Measurements from ENCODE around the gene PLA2R1.
A peak's percentile ranks its signal among the peaks of the same experiment; 100 is the strongest.

Gene PLA2R1

GRCh38 chr2:160108646-160109045 is 46.2 kb upstream of the PLA2R1 start:
- Histone ChIP-seq H3K27ac (ENCODE audit: low read depth, low read length) (no peak overlapping the region), H2AK5ac (ENCODE audit: low read length) (no peak overlapping the region), H3K14ac (ENCODE audit: low read length) (no peak overlapping the region), H4K91ac (ENCODE audit: low read depth, low read length) (no peak overlapping the region), H4K8ac (ENCODE audit: low read depth, low read length) (no peak overlapping the region), H4K12ac (ENCODE audit: low read depth, low read length) (no peak overlapping the region), H3K36me3 (ENCODE audit: control insufficient read depth in 1 of 2, insufficient read depth in 2 of 2, low read length in 2 of 2) (peaks cover 22 to 48% of the 10 kb centered on the region in 2 experiments), H3K4me1 (ENCODE audit: control insufficient read depth in 1 of 2, insufficient read depth in 2 of 2, low read length in 2 of 2) (peaks cover 4 to 9% of the 10 kb centered on the region in 2 experiments), H3K79me2 (ENCODE audit: control insufficient read depth, insufficient read depth, low read length, poor library complexity) (peaks cover 2% of the 10 kb centered on the region), H3K4me2 (ENCODE audit: low read length) (no peak overlapping the region), H3K79me1 (ENCODE audit: low read length) (peaks cover 5% of the 10 kb centered on the region), H3K18ac (ENCODE audit: low read length) (no peak overlapping the region), H3K9ac (ENCODE audit: low read length) (no peak overlapping the region), H2AFZ (ENCODE audit: insufficient read depth, low read length, poor library complexity) (no peak overlapping the region), H3K4me3 (ENCODE audit: low read depth, low read length) (no peak overlapping the region), H3K27me3 (ENCODE audit: insufficient read depth, low read length) (no peaks in the 10 kb centered on the region), H3K9me3 (ENCODE audit: insufficient read depth, low read depth, low read length) (no peaks in the 10 kb centered on the region), H2BK12ac (ENCODE audit: low read length) (no peak overlapping the region), H2BK120ac (ENCODE audit: insufficient read depth, low read length, poor library complexity) (no peak overlapping the region), H2BK5ac (ENCODE audit: low read depth, low read length, poor library complexity) (no peak overlapping the region), H3K23ac (ENCODE audit: low read length) (no peak overlapping the region), H3K4ac (ENCODE audit: low read depth, low read length) (no peak overlapping the region)
- no peak for DNase-seq
- WGBS (ENCODE audit: extremely low coverage, insufficient coverage, insufficient read length) = no CpG with 5 or more reads among the region's 2 CpGs

- H2AFZ ChIP-seq (ENCODE audit: insufficient read depth, low read length, poor library complexity) = no peak overlapping the region
- no peaks in the 10 kb centered on the region for H3K79me2 ChIP-seq (ENCODE audit: control insufficient read depth, insufficient read depth, low read length, poor library complexity)
Measured at GRCh38 chr2:160105366-160105765, 43.0 kb upstream of the PLA2R1 start.

GRCh38 chr2:160104115-160104514 is 41.7 kb upstream of the PLA2R1 start:
- Histone ChIP-seq H3K36me3 (ENCODE audit: control insufficient read depth in 1 of 2, insufficient read depth in 2 of 2, low read length in 2 of 2) (peaks cover 11 to 35% of the 10 kb centered on the region in 2 experiments), H3K14ac (ENCODE audit: low read length) (no peak overlapping the region), H3K23ac (ENCODE audit: low read length) (peak overlapping the region; percentile 82), H2BK5ac (ENCODE audit: low read depth, low read length, poor library complexity) (no peak overlapping the region), H2BK12ac (ENCODE audit: low read length) (no peak overlapping the region), H2AK5ac (ENCODE audit: low read length) (no peak overlapping the region), H3K79me2 (ENCODE audit: control insufficient read depth, insufficient read depth, low read length, poor library complexity) (no peaks in the 10 kb centered on the region), H4K91ac (ENCODE audit: low read depth, low read length) (no peak overlapping the region), H4K8ac (ENCODE audit: low read depth, low read length) (no peak overlapping the region), H3K9ac (ENCODE audit: low read length) (peak overlapping the region; percentile 56), H2BK120ac (ENCODE audit: insufficient read depth, low read length, poor library complexity) (no peak overlapping the region), H3K4me3 (ENCODE audit: low read depth, low read length) (no peak overlapping the region), H3K18ac (ENCODE audit: low read length) (no peak overlapping the region), H3K79me1 (ENCODE audit: low read length) (peaks cover 8% of the 10 kb centered on the region), H3K4ac (ENCODE audit: low read depth, low read length) (no peak overlapping the region), H4K12ac (ENCODE audit: low read depth, low read length) (no peak overlapping the region), H3K27me3 (ENCODE audit: insufficient read depth, low read length) (no peaks in the 10 kb centered on the region), H2AFZ (ENCODE audit: insufficient read depth, low read length, poor library complexity) (no peak overlapping the region), H3K9me3 (ENCODE audit: insufficient read depth, low read depth, low read length) (no peaks in the 10 kb centered on the region), H3K4me2 (ENCODE audit: low read length) (no peak overlapping the region), H3K27ac (ENCODE audit: low read depth, low read length) (peak overlapping the region; percentile 32), H3K4me1 (ENCODE audit: control insufficient read depth in 1 of 2, insufficient read depth in 2 of 2, low read length in 2 of 2) (peaks cover 13 to 18% of the 10 kb centered on the region in 2 experiments)
- DNase-seq = no peak
- WGBS (ENCODE audit: extremely low coverage, insufficient coverage, insufficient read length) = no CpG with 5 or more reads among the region's 2 CpGs

More at GRCh38 chr2:160105366-160105765, 43.0 kb upstream of the PLA2R1 start:
- Histone ChIP-seq H3K4me3 (ENCODE audit: low read depth, low read length) (no peak overlapping the region), H3K4me2 (ENCODE audit: low read length) (no peak overlapping the region), H3K9me3 (ENCODE audit: insufficient read depth, low read depth, low read length) (no peaks in the 10 kb centered on the region), H2AK5ac (ENCODE audit: low read length) (no peak overlapping the region), H4K12ac (ENCODE audit: low read depth, low read length) (no peak overlapping the region), H3K4me1 (ENCODE audit: control insufficient read depth in 1 of 2, insufficient read depth in 2 of 2, low read length in 2 of 2) (peaks cover 13 to 18% of the 10 kb centered on the region in 2 experiments), H2BK120ac (ENCODE audit: insufficient read depth, low read length, poor library complexity) (no peak overlapping the region), H4K91ac (ENCODE audit: low read depth, low read length) (no peak overlapping the region), H3K9ac (ENCODE audit: low read length) (no peak overlapping the region), H4K8ac (ENCODE audit: low read depth, low read length) (no peak overlapping the region), H2BK12ac (ENCODE audit: low read length) (no peak overlapping the region), H3K18ac (ENCODE audit: low read length) (no peak overlapping the region), H3K23ac (ENCODE audit: low read length) (no peak overlapping the region), H3K27me3 (ENCODE audit: insufficient read depth, low read length) (no peaks in the 10 kb centered on the region), H3K4ac (ENCODE audit: low read depth, low read length) (no peak overlapping the region), H3K79me1 (ENCODE audit: low read length) (peaks cover 10% of the 10 kb centered on the region), H3K14ac (ENCODE audit: low read length) (no peak overlapping the region), H2BK5ac (ENCODE audit: low read depth, low read length, poor library complexity) (no peak overlapping the region), H3K36me3 (ENCODE audit: control insufficient read depth in 1 of 2, insufficient read depth in 2 of 2, low read length in 2 of 2) (peaks cover 11 to 39% of the 10 kb centered on the region in 2 experiments), H3K27ac (ENCODE audit: low read depth, low read length) (no peak overlapping the region)
- WGBS (ENCODE audit: extremely low coverage, insufficient coverage, insufficient read length) = no CpG with 5 or more reads among the region's 1 CpG
- DNase-seq = peak in 1 of 2 donors; percentile 38

GRCh38 chr2:160097326-160097725 is 34.9 kb upstream of the PLA2R1 start:
- Histone ChIP-seq H3K9ac (ENCODE audit: low read length) (no peak overlapping the region), H2BK5ac (ENCODE audit: low read depth, low read length, poor library complexity) (peak overlapping the region; percentile 19), H2AFZ (ENCODE audit: insufficient read depth, low read length, poor library complexity) (no peak overlapping the region), H2BK120ac (ENCODE audit: insufficient read depth, low read length, poor library complexity) (no peak overlapping the region), H3K36me3 (ENCODE audit: control insufficient read depth in 1 of 2, insufficient read depth in 2 of 2, low read length in 2 of 2) (peaks cover 8 to 9% of the 10 kb centered on the region in 2 experiments), H3K18ac (ENCODE audit: low read length) (no peak overlapping the region), H3K79me2 (ENCODE audit: control insufficient read depth, insufficient read depth, low read length, poor library complexity) (no peaks in the 10 kb centered on the region), H3K4me3 (ENCODE audit: low read depth, low read length) (no peak overlapping the region), H3K4me2 (ENCODE audit: low read length) (no peak overlapping the region), H3K4ac (ENCODE audit: low read depth, low read length) (no peak overlapping the region), H3K14ac (ENCODE audit: low read length) (no peak overlapping the region), H3K4me1 (ENCODE audit: control insufficient read depth in 1 of 2, insufficient read depth in 2 of 2, low read length in 2 of 2) (peaks cover 4 to 6% of the 10 kb centered on the region in 2 experiments), H2AK5ac (ENCODE audit: low read length) (no peak overlapping the region), H4K91ac (ENCODE audit: low read depth, low read length) (peak overlapping the region; percentile 8), H3K23ac (ENCODE audit: low read length) (no peak overlapping the region), H3K27ac (ENCODE audit: low read depth, low read length) (no peak overlapping the region), H3K9me3 (ENCODE audit: insufficient read depth, low read depth, low read length) (peaks cover 3% of the 10 kb centered on the region), H4K8ac (ENCODE audit: low read depth, low read length) (peak overlapping the region; percentile 2), H2BK12ac (ENCODE audit: low read length) (no peak overlapping the region), H4K12ac (ENCODE audit: low read depth, low read length) (no peak overlapping the region), H3K27me3 (ENCODE audit: insufficient read depth, low read length) (no peaks in the 10 kb centered on the region), H3K79me1 (ENCODE audit: low read length) (peaks cover 2% of the 10 kb centered on the region)
- DNase-seq = no peak
- WGBS (ENCODE audit: extremely low coverage, insufficient coverage, insufficient read length) = no CpG with 5 or more reads among the region's 1 CpG
